ENCODE data around the gene TECPR2. TPM values are rescaled to one million over a fixed set of nuclear protein-coding genes. Genes with fewer than 3 reads are reported as not detected.

Gene TECPR2
- total and polyA plus RNA-seq, 5 experiments from 2014 or later, result 3.3 to 11.8 (median 5.4) TPM

DNA sequence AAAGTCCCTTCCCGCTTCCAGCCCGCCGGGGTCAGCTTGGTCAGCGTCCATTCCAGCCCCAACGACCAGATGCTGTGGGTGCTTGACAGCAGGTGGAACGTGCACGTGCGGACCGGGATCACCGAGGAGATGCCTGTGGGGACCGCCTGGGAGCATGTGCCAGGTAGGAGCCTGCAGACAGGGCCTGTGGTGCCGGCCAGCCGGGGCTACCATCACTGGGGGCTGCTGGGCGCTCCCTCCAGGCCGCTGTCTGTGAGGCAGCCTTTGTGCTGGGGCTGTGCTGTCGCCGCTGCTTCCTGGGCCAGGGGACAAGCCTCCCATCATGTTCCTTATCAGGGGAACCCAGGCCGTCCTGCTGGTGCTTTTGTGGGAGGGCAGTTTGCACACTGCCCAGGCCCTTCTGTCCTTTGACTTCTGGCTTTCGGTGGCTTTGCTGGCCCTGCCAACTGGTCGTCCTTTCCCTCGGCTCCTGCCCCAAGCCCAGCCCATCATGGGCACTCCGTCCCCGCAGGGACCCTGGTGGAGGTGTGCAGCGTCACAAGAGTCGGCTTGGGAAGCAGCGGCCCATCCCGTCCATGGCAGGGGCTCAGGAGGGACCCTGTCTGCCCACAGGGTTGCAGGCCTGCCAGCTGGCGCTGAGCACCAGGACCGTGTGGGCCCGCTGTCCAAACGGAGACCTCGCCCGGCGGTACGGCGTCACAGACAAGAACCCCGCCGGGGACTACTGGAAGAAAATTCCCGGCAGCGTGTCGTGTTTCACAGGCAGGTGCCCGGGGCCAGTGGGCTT, 134.4 kb downstream of the TECPR2 start:
- POLR2A ChIA-PET, result no interaction called here
- Mint-ChIP-seq H3K9me3 (no peaks in the 10 kb centered on the region), H3K27me3 (no peaks in the 10 kb centered on the region), H3K36me3 (peaks cover 0 to 11% (median 0%) of the 10 kb centered on the region in 3 donors), H3K27ac (no peak overlapping the region), H3K4me1 (peaks cover 0 to 10% (median 5%) of the 10 kb centered on the region in 4 donors), H3K4me3 (no peak overlapping the region)
- DNase-seq, result no peak
- no peak for ATAC-seq

- ATAC-seq (no peak), DNase-seq (no peak)
- POLR2A ChIA-PET, result interaction anchor here (0.9 kb wide), 1 partner anchor 10 kb away, joined by 3 read pairs; no protein-coding TSS in a partner anchor
- Mint-ChIP-seq H3K36me3 (peaks cover 0 to 11% (median 0%) of the 10 kb centered on the region in 3 donors), H3K4me3 (no peak overlapping the region), H3K9me3 (no peaks in the 10 kb centered on the region), H3K27me3 (no peaks in the 10 kb centered on the region), H3K4me1 (peaks cover 0 to 10% (median 5%) of the 10 kb centered on the region in 4 donors), H3K27ac (no peak overlapping the region)
Measured at GRCh38 chr14:102497998-102498677, 135.4 kb downstream of the TECPR2 start.

DNA sequence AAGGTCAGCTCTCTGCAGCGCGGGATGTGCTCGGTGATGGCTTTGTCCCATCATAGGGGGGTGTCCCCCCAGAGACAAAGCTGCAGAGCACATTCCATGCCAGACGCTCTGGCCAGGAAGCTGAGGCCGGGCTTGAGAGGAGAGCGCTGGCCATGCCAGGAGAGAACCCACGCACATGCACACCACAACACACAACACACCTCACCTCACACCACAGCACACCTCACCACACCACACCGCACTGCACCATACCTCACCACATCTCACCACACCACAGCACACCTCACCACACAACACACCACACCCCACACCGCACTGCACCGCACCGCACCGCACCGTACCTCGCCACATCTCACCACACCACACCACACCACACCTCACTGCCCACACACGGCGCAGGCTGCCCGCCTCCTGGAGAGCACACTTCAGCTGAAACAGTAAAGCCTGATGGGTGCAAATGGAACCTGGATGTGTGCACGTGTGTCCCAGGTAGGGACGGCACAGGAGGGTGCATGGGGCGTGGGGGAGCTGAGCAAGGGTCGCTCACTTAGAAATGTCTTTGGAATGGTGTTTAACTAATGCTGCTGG, 136.0 kb downstream of the TECPR2 start:
- Mint-ChIP-seq H3K9me3 (no peaks in the 10 kb centered on the region), H3K4me3 (no peak overlapping the region), H3K27me3 (no peaks in the 10 kb centered on the region), H3K36me3 (peaks cover 0 to 11% (median 0%) of the 10 kb centered on the region in 3 donors), H3K4me1 (peaks cover 0 to 10% (median 5%) of the 10 kb centered on the region in 4 donors), H3K27ac (peak overlapping the region in 1 of 10 donors; percentile 41)
- no peak for ATAC-seq
- DNase-seq, result no peak
- POLR2A ChIA-PET, result interaction anchor here (0.9 kb wide), 1 partner anchor 9 kb away, joined by 3 read pairs; no protein-coding TSS in a partner anchor

DNA sequence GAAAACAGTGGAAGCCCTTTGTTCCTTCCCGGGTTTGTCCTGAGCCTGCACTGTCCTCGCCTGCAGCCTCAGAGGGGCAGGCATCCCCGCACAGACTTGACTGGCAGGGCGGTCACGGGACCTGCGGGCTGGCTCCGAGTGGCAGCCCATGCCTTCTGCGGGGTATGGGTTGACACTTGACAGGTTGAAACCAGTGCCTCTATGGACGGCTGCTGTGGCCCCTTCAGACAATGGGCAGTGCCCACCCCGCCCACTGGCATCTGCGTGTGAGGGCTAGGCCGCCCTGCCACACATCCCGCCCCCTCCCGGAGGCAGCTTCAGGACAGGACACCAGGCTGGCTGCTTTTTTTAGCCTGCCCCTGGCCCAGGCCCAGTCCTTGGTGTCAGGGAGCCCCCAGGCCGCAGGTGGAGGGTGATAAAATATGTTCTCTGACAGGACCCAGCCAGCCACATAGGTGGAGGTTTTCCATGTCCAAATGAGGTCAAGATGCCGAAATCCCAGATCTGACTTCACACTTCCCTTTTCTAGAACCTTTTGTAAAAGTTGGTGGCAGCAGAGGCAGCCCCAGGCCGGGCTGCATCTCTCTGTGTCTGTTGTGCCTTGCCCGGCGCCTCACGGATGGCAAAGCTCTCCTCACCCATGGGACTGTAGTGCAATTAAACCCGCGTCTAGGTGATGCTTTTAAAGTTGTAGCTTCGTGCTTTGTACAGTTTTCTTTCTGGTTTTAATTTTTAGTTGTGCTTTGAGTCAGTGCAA, 136.8 kb downstream of the TECPR2 start:
- Mint-ChIP-seq H3K9me3 (no peaks in the 10 kb centered on the region), H3K4me1 (peaks cover 0 to 10% (median 5%) of the 10 kb centered on the region in 4 donors), H3K27me3 (no peaks in the 10 kb centered on the region), H3K4me3 (no peak overlapping the region), H3K36me3 (peaks cover 0 to 11% (median 0%) of the 10 kb centered on the region in 3 donors), H3K27ac (peak overlapping the region in 4 of 10 donors; percentile 25 to 83 (median 40))
- ATAC-seq, result no peak
- no peak for DNase-seq
- POLR2A ChIA-PET, result no interaction called here

DNA sequence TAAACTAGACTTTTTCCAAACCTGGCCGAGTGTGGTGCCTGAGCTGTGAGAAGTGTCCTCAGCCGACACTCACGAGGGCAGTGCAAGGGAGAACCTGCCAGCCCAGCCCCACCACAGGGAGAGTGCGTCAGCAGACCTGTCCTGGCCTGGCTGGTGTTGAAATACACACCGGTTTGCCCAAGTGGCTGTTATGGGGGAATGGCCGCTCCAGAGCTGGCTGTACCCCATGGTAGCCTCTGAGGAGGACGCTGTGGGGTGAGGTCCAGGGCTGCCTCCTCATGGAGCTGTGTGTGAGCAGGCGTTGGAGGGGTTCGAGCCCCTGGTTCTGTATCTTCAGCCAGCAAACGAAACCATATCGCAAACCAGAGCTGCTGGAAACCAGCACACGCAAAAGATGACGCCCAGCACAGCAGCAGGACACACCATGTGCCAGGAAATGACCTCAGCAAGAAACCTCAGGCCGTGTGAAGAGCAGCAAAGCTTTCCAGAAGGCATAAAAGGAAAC, 137.5 kb downstream of the TECPR2 start:
- POLR2A ChIA-PET, result no interaction called here
- Mint-ChIP-seq H3K4me1 (peaks cover 0 to 10% (median 5%) of the 10 kb centered on the region in 4 donors), H3K27ac (peak overlapping the region in 6 of 10 donors; percentile 25 to 83 (median 48)), H3K27me3 (no peaks in the 10 kb centered on the region), H3K36me3 (peaks cover 0 to 11% (median 0%) of the 10 kb centered on the region in 3 donors), H3K4me3 (no peak overlapping the region), H3K9me3 (no peaks in the 10 kb centered on the region)
- DNase-seq, result peak in 1 of 10 donors; percentile 32
- peak; percentile 50 to 79 for ATAC-seq

DNA sequence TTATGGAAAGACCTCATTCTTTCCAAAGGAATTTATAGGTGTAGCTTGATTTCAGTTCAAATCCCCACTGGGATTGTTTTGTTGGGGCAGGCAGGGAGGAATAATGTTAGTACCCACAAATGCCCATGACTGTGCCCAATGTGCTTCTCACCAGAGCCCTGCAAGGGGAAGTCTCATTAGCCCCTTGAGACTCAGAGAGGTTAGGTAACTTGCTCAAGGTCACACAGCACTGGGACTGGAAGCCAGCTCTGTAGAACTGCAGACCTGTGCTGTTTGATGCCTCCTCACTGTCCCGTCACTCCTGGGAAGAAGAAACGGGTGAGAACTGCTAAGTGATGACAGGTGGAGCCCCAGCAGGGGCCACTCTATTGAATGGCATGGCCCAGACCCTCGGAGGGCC, 138.0 kb downstream of the TECPR2 start:
- H3K4me3 Mint-ChIP-seq, result no peak overlapping the region
- peaks cover 0 to 11% (median 0%) of the 10 kb centered on the region in 3 donors for H3K36me3 Mint-ChIP-seq
- no peaks in the 10 kb centered on the region for H3K27me3 Mint-ChIP-seq
- DNase-seq, result no peak
- H3K4me1 Mint-ChIP-seq, result peaks cover 0 to 10% (median 5%) of the 10 kb centered on the region in 4 donors
- ATAC-seq, result peak in 1 of 2 donors; percentile 38
- peak overlapping the region in 7 of 10 donors; percentile 26 to 81 (median 56) for H3K27ac Mint-ChIP-seq
- POLR2A ChIA-PET, result no interaction called here
- H3K9me3 Mint-ChIP-seq, result no peaks in the 10 kb centered on the region

DNA sequence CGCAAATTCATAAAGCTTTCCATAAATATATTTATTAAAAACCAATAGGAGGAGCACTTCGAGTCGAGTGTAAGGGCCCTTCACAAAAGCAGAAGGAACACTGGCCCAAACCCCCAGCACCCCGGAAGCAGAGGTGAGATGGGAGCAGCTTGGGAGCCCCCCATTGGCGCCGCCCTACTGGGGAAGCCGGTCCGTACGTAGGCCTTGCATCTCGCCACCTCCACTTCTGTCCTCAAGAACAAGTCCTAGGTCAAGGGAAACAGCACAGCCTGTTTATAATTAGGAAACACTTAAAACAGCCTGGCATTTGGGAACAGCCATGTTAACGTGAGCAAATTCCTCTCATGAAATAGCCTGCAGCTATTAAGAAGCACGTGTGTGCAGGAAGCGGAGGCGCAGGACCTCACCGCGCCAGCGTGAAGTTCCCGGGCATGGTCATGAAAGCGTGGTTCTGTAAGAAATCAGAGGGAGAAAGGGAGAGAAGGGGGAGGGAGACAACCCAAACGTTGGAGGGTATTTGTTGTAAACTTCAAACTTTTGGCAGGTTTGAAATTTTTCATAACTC, 139.1 kb downstream of the TECPR2 start:
- POLR2A ChIA-PET, result no interaction called here
- Mint-ChIP-seq H3K4me1 (peaks cover 0 to 10% (median 4%) of the 10 kb centered on the region in 4 donors), H3K27me3 (no peaks in the 10 kb centered on the region), H3K36me3 (peaks cover 0 to 11% (median 0%) of the 10 kb centered on the region in 3 donors), H3K9me3 (no peaks in the 10 kb centered on the region), H3K27ac (peak overlapping the region in 2 of 10 donors; percentile 36 to 68), H3K4me3 (no peak overlapping the region)
- ATAC-seq (no peak), DNase-seq (no peak)

DNA sequence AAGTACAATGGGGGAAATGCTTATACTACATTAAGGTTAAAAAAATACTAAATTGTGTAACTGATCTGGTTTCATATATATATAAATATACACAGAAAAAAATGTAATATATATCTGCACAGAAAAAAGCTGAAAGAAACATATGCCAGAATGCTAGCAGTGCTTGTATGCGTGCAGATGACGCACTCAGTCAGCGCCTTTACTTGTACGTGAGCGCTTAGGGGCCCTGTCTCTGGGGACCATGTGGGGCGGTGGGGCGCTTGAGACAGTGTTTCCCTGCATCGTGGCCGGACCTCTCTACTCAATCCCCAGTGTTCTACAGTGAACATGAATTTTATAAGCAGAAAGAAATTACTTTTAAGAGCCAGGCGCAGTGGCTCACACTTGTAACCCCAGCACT, 139.8 kb downstream of the TECPR2 start:
- DNase-seq (no peak), ATAC-seq (no peak)
- POLR2A ChIA-PET, result no interaction called here
- H3K27ac Mint-ChIP-seq, result no peak overlapping the region
- peaks cover 0 to 9% (median 0%) of the 10 kb centered on the region in 3 donors for H3K36me3 Mint-ChIP-seq
- H3K4me3 Mint-ChIP-seq, result no peak overlapping the region
- no peaks in the 10 kb centered on the region for H3K27me3 Mint-ChIP-seq
- H3K9me3 Mint-ChIP-seq, result no peaks in the 10 kb centered on the region
- H3K4me1 Mint-ChIP-seq, result peaks cover 0 to 10% (median 4%) of the 10 kb centered on the region in 4 donors

DNA sequence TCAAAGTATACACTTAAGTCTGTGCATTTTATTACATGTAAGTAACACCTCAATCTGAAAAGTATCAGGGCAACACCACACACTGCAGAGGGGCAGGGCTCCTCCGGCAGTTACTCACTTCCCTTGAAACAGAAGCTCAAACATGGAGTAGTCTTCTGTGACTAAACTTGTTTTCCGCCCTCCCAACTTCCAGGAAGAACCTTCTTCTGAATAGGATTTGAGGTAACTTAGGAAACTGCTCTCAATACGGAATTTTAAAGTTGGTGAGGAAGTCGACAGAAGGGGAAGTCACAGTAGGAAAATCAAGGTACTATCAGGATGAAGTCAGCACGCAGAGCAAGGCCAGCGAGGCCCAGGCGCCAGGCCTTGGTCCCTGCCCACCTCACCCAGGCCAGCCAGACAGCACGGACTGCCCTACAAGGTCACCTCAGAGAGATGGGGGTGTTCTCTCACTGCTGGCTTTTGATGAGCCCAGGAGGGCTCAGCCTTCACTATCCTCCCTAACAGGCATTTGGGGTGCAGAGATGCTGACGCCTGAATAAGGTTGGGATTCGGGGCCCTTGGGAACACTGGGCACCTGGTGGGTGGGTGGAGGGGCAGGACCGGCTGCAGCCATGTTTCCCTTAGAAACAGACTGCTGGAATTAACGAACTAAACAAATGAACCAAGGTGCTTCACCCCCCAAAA, 141.0 kb downstream of the TECPR2 start:
- Mint-ChIP-seq H3K9me3 (peaks cover 0 to 2% (median 0%) of the 10 kb centered on the region in 9 donors), H3K4me3 (no peak overlapping the region), H3K27ac (peak overlapping the region in 1 of 10 donors; percentile 38), H3K27me3 (no peaks in the 10 kb centered on the region), H3K4me1 (peaks cover 0 to 10% (median 5%) of the 10 kb centered on the region in 4 donors), H3K36me3 (peaks cover 0 to 3% (median 0%) of the 10 kb centered on the region in 3 donors)
- POLR2A ChIA-PET, result interaction anchor here (0.6 kb wide), 1 partner anchor 573 kb away, joined by 3 read pairs; no protein-coding TSS in a partner anchor
- no peak for DNase-seq
- no peak for ATAC-seq

DNA sequence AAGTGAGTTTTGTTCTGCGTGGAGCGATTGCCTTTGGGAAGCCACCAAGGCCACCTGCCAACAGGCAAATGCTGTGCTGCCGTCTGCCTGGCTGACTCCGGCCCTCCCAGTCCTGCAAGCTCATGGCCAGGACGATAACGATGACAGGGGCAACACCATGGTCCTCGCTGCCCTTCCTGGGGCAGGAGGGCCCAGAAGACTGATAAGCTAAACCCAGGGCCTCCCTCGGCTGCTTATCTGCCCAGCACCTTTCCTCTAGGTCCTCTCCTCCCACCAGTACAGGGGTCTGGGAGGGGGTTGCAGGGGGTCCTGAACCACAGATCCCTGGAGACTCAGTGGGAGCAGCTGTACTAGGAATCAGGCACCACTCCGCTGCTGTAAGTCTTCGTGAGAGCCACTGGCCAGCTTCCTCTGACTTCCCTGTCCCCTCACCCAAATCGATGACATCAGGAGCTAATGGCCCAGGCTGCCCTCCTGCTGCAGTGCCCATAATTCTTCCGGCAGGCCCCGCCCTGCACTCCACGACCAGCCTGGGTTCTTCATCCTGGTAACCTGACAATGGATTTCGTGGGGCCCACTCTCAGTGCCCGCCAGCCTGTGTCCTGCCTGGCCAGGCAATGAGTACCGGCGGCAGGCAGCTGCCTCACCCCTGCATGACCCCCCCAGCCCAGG, 141.7 kb downstream of the TECPR2 start:
- Mint-ChIP-seq H3K4me1 (peaks cover 0 to 10% (median 5%) of the 10 kb centered on the region in 4 donors), H3K36me3 (no peaks in the 10 kb centered on the region), H3K4me3 (no peak overlapping the region), H3K9me3 (peaks cover 0 to 2% (median 0%) of the 10 kb centered on the region in 9 donors), H3K27me3 (no peaks in the 10 kb centered on the region), H3K27ac (peak overlapping the region in 3 of 10 donors; percentile 31 to 57 (median 56))
- DNase-seq (no peak), ATAC-seq (no peak)
- POLR2A ChIA-PET, result no interaction called here

Measured in naive thymus-derived CD8-positive, alpha-beta T cell (primary cell).